BLaER1 treated with 17β-estradiol and CSF1 and Interleukin-3, amounts not matched to agents 10 nM and 100 nM (cell line): ENCODE measurements around the gene TCP11L2.
A peak's percentile ranks its signal among the peaks of the same experiment; 100 is the strongest.

ENCODE experiments used
- H3K27ac ChIP-seq, 11 experiments: shearing (Covaris generic); formaldehyde crosslinking; 2 replicates each; pipeline ENCODE4 v1.8.1; 2022
- H3K27me3 ChIP-seq, 11 experiments: shearing (Covaris generic); formaldehyde crosslinking; 2 replicates each; pipeline ENCODE4 v1.8.1; 2022
- H3K36me3 ChIP-seq, 11 experiments: shearing (Covaris generic); formaldehyde crosslinking; 2 replicates each; pipeline ENCODE4 v1.8.1; 2022
- H3K4me1 ChIP-seq, 10 experiments: shearing (Covaris generic); formaldehyde crosslinking; 2 replicates each; pipeline ENCODE4 v1.8.1; 2022
- H3K4me2 ChIP-seq, 11 experiments: shearing (Covaris generic); formaldehyde crosslinking; 2 replicates each; pipeline ENCODE4 v1.8.1; 2022
- H3K4me3 ChIP-seq, 10 experiments: shearing (Covaris generic); formaldehyde crosslinking; 2 replicates each; pipeline ENCODE4 v1.8.1; 2022
- H3K9ac ChIP-seq, 11 experiments: shearing (Covaris generic); formaldehyde crosslinking; 2 replicates each; pipeline ENCODE4 v1.8.1; 2022
- H3K9me3 ChIP-seq, 11 experiments: shearing (Covaris generic); formaldehyde crosslinking; replicated peaks in 1 of 11; 2 replicates each; pipeline ENCODE4 v1.8.1; 2022
- H4K20me1 ChIP-seq, 11 experiments: shearing (Covaris generic); formaldehyde crosslinking; 2 replicates each; pipeline ENCODE4 v1.8.1; 2022
- Cebpa-rat ChIP-seq, 11 experiments: shearing (Covaris generic); IDR thresholded peaks; 2 replicates each; pipeline ENCODE4 v1.8.1; 2022

Gene TCP11L2

GRCh38 chr12:106269150-106269771 lies 33.3 kb upstream of the TCP11L2 start:
- TF ChIP-seq Cebpa-rat (IDR thresholded peaks at IDR 0.05) = no peak
- Histone ChIP-seq H3K36me3 (no peaks in the 10 kb centered on the region), H3K4me3 (no peak overlapping the region), H3K27me3 (no peaks in the 10 kb centered on the region), H3K9ac (no peak overlapping the region), H3K4me2 (peak overlapping the region in 4 of 11 experiments; percentile 19 to 62 (median 28); a peak in 5 of 22 replicates), H3K4me1 (peaks cover 6 to 34% (median 10%) of the 10 kb centered on the region in 10 experiments; a peak in 19 of 20 replicates), H3K9me3 (no peaks in the 10 kb centered on the region), H4K20me1 (no peaks in the 10 kb centered on the region), H3K27ac (peak overlapping the region in 2 of 11 experiments; percentile 12 to 48; a peak in 1 of 22 replicates)

GRCh38 chr12:106271575-106272505 lies 30.7 kb upstream of the TCP11L2 start:
- no peak overlapping the region for H3K9ac ChIP-seq
- H3K9me3 ChIP-seq = no peaks in the 10 kb centered on the region
- no peaks in the 10 kb centered on the region for H3K36me3 ChIP-seq
- H3K4me3 ChIP-seq = no peak overlapping the region
- H4K20me1 ChIP-seq = no peaks in the 10 kb centered on the region
- H3K27me3 ChIP-seq = no peaks in the 10 kb centered on the region
- no peak for TF ChIP-seq Cebpa-rat (IDR thresholded peaks at IDR 0.05)
- no peak overlapping the region for H3K4me2 ChIP-seq
- H3K27ac ChIP-seq = no peak overlapping the region
- H3K4me1 ChIP-seq = peaks cover 23 to 57% (median 32%) of the 10 kb centered on the region in 10 experiments

- H3K27me3 ChIP-seq = 0 out of 22 replicates have a peak, but pooled peaks cover 0 to 8% (median 0%) of the 10 kb centered on the region in 11 experiments
- no peak overlapping the region for H3K4me3 ChIP-seq
- no peak for TF ChIP-seq Cebpa-rat (IDR thresholded peaks at IDR 0.05)
Measured at GRCh38 chr12:106273491-106273890, 29.0 kb upstream of the TCP11L2 start.

GRCh38 chr12:106274012-106274411 lies 28.5 kb upstream of the TCP11L2 start:
- H3K27ac ChIP-seq = no peak overlapping the region
- H3K9ac ChIP-seq = no peak overlapping the region
- no peaks in the 10 kb centered on the region for H3K36me3 ChIP-seq
- no peaks in the 10 kb centered on the region; a peak in 1 of 22 replicates for H3K9me3 ChIP-seq
- TF ChIP-seq Cebpa-rat (IDR thresholded peaks at IDR 0.05) = no peak
- H3K4me1 ChIP-seq = peaks cover 23 to 53% (median 32%) of the 10 kb centered on the region in 10 experiments
- H3K27me3 ChIP-seq = 0 out of 22 replicates have a peak, but pooled peaks cover 0 to 8% (median 0%) of the 10 kb centered on the region in 11 experiments
- peak overlapping the region; percentile 25 to 73 (median 46); a peak in 15 of 22 replicates for H3K4me2 ChIP-seq
- H4K20me1 ChIP-seq = no peaks in the 10 kb centered on the region
- H3K4me3 ChIP-seq = no peak overlapping the region

More at GRCh38 chr12:106273491-106273890, 29.0 kb upstream of the TCP11L2 start:
- H3K27ac ChIP-seq = no peak overlapping the region
- no peaks in the 10 kb centered on the region for H4K20me1 ChIP-seq
- no peaks in the 10 kb centered on the region for H3K9me3 ChIP-seq
- no peaks in the 10 kb centered on the region for H3K36me3 ChIP-seq
- peak overlapping the region; percentile 14 to 73 (median 33); a peak in 13 of 22 replicates for H3K4me2 ChIP-seq
- peaks cover 23 to 57% (median 32%) of the 10 kb centered on the region in 10 experiments for H3K4me1 ChIP-seq
- H3K9ac ChIP-seq = no peak overlapping the region

- H3K27ac ChIP-seq = no peak overlapping the region
- no peak overlapping the region for H3K4me3 ChIP-seq
- H4K20me1 ChIP-seq = no peaks in the 10 kb centered on the region
- H3K9ac ChIP-seq = no peak overlapping the region
- H3K4me2 ChIP-seq = peak overlapping the region; percentile 27 to 73 (median 49); a peak in 13 of 22 replicates
- H3K27me3 ChIP-seq = 0 out of 22 replicates have a peak, but pooled peaks cover 0 to 8% (median 0%) of the 10 kb centered on the region in 11 experiments
- no peaks in the 10 kb centered on the region; a peak in 1 of 22 replicates for H3K9me3 ChIP-seq
- no peaks in the 10 kb centered on the region for H3K36me3 ChIP-seq
- TF ChIP-seq Cebpa-rat (IDR thresholded peaks at IDR 0.05) = no peak
- peaks cover 23 to 47% (median 32%) of the 10 kb centered on the region in 10 experiments for H3K4me1 ChIP-seq
Measured at GRCh38 chr12:106274575-106275121, 27.9 kb upstream of the TCP11L2 start.

GRCh38 chr12:106275458-106275857 lies 27.1 kb upstream of the TCP11L2 start:
- Histone ChIP-seq H3K4me2 (peak overlapping the region; percentile 30 to 73 (median 50)), H3K4me1 (peaks cover 23 to 40% (median 32%) of the 10 kb centered on the region in 10 experiments), H3K27ac (no peak overlapping the region), H3K27me3 (0 out of 22 replicates have a peak, but pooled peaks cover 0 to 8% (median 0%) of the 10 kb centered on the region in 11 experiments), H4K20me1 (no peaks in the 10 kb centered on the region), H3K4me3 (no peak overlapping the region), H3K9me3 (no peaks in the 10 kb centered on the region; a peak in 1 of 22 replicates), H3K9ac (no peak overlapping the region), H3K36me3 (no peaks in the 10 kb centered on the region)
- TF ChIP-seq Cebpa-rat (IDR thresholded peaks at IDR 0.05) = no peak

GRCh38 chr12:106276032-106276740 lies 26.3 kb upstream of the TCP11L2 start:
- H3K4me2 ChIP-seq = peak overlapping the region in 9 of 11 experiments; percentile 30 to 73 (median 49); a peak in 18 of 22 replicates
- H3K4me3 ChIP-seq = no peak overlapping the region
- TF ChIP-seq Cebpa-rat (IDR thresholded peaks at IDR 0.05) = no peak
- peaks cover 23 to 40% (median 32%) of the 10 kb centered on the region in 10 experiments for H3K4me1 ChIP-seq
- 0 out of 22 replicates have a peak, but pooled peaks cover 0 to 8% (median 0%) of the 10 kb centered on the region in 11 experiments for H3K27me3 ChIP-seq
- no peaks in the 10 kb centered on the region for H4K20me1 ChIP-seq
- H3K9ac ChIP-seq = no peak overlapping the region
- no peaks in the 10 kb centered on the region for H3K36me3 ChIP-seq
- H3K27ac ChIP-seq = no peak overlapping the region
- H3K9me3 ChIP-seq = peaks cover 0 to 4% (median 2%) of the 10 kb centered on the region in 11 experiments; a peak in 6 of 22 replicates

- TF ChIP-seq Cebpa-rat (IDR thresholded peaks at IDR 0.05) = no peak
- Histone ChIP-seq H3K4me2 (no peak overlapping the region), H3K4me1 (peaks cover 22 to 29% (median 24%) of the 10 kb centered on the region in 10 experiments), H4K20me1 (no peaks in the 10 kb centered on the region), H3K9ac (no peak overlapping the region), H3K9me3 (peaks cover 14 to 25% (median 19%) of the 10 kb centered on the region in 11 experiments), H3K36me3 (no peaks in the 10 kb centered on the region), H3K27ac (no peak overlapping the region), H3K27me3 (0 out of 22 replicates have a peak, but pooled peaks cover 0 to 8% (median 0%) of the 10 kb centered on the region in 11 experiments), H3K4me3 (no peak overlapping the region)
Measured at GRCh38 chr12:106280106-106280505, 22.4 kb upstream of the TCP11L2 start.
